ENCODE results near the gene ROCK2. TPM values are rescaled to one million over a fixed set of nuclear protein-coding genes. Genes with fewer than 3 reads are reported as not detected.

Gene ROCK2
- total and polyA plus RNA-seq, 2 donors (not counting 1 experiment from before 2014, with no cell fraction given) = 2.3 to 30.2 TPM

GRCh38 chr2:11160731-11161455 lies 183.5 kb downstream of the ROCK2 start:
- Mint-ChIP-seq H3K4me1 (peaks cover 21% of the 10 kb centered on the region), H3K9me3 (ENCODE audit: insufficient read depth) (no peaks in the 10 kb centered on the region), H3K27me3 (no peaks in the 10 kb centered on the region), H3K27ac (peak overlapping the region; percentile 83), H3K4me3 (no peak overlapping the region)
- Histone ChIP-seq H3K9me3 (ENCODE audit: control extremely low read depth in 1 of 3, control insufficient read depth in 2 of 3, insufficient read depth in 1 of 3, low read length in 2 of 3) (peaks cover 0 to 8% (median 0%) of the 10 kb centered on the region in 3 donors), H3K4me3 (ENCODE audit: control extremely low read depth in 1 of 5, extremely low read depth in 1 of 5, insufficient read depth in 1 of 5, low read depth in 2 of 5, low read length in 4 of 5) (no peak overlapping the region), H3K79me2 (ENCODE audit: control insufficient read depth, insufficient read depth, low read length) (peaks cover 13% of the 10 kb centered on the region), H3K9ac (ENCODE audit: low read length) (no peak overlapping the region), H3K27ac (ENCODE audit: low read length in 2 of 2) (peak overlapping the region; percentile 53), H3K27me3 (replicated peaks in 1 of 4; ENCODE audit: control extremely low read depth in 1 of 4, control insufficient read depth in 3 of 4, insufficient read depth in 4 of 4, low read length in 3 of 4) (no peaks in the 10 kb centered on the region), H3K36me3 (replicated peaks in 1 of 2; ENCODE audit: control extremely low read depth in 1 of 2, control insufficient read depth in 1 of 2, extremely low read depth in 1 of 2, insufficient read depth in 2 of 2, low read length in 1 of 2) (no peaks in the 10 kb centered on the region), H2AFZ (ENCODE audit: insufficient read depth, low read depth, low read length, poor library complexity, severe bottlenecking) (no peak overlapping the region), H3K4me2 (replicated peaks; ENCODE audit: low read depth, low read length, poor library complexity, severe bottlenecking) (peak overlapping the region; percentile 26), H3K4me1 (ENCODE audit: control insufficient read depth in 2 of 2, insufficient read depth in 2 of 2, low read length in 2 of 2) (peaks cover 13 to 22% of the 10 kb centered on the region in 2 donors), H4K20me1 (ENCODE audit: control insufficient read depth, insufficient read depth, low read length, poor library complexity, severe bottlenecking) (peaks cover 11% of the 10 kb centered on the region)
- TF ChIP-seq EZH2 (IDR thresholded peaks at IDR 0.05; ENCODE audit: borderline replicate concordance, insufficient read depth, low read depth, low read length, poor library complexity, severe bottlenecking) = no peak
- no peak for TF ChIP-seq CTCF (IDR thresholded peaks at IDR 0.05)
- intact Hi-C loops (cut with micrococcal nuclease) = loop anchor here (5.0 kb wide), 1 partner anchor 41 kb away; no protein-coding TSS in a partner anchor
- ChIA-PET CTCF (interaction anchor here (0.7 to 1.4 kb wide), 3 partner anchors 14 to 299 kb away, joined by 3 to 8 read pairs (median 4); a partner anchor contains a TSS), POLR2A (interaction anchor here (0.7 to 1.2 kb wide), 2 partner anchors 28 to 184 kb away, joined by 3 to 6 read pairs; partner anchors contain the start of gene ROCK2)
- ATAC-seq (ENCODE audit: low read depth) (peak; percentile 61), DNase-seq (peak; percentile 25)
- WGBS (ENCODE audit: insufficient coverage) = 91% methylated on average over 10 of the region's 15 CpGs

DNA sequence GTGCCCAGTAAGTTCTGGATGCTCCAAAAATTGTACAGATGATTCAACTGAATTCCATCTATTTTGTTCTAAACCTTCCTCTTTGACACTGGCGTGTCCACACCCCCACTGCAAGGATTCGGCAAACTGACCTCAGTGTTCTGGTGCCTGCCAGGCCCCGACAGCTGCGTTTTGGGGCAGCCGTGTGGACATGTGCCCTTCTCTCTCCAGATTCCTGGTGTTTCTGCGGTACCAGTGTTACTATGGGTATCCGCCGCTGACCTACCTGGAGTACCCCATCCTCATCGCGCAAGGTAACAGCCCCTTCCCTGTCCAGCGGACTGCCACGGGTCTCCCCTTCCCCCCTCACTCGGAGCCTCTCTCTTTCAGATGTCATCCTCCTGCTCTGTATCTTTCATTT lies 184.2 kb downstream of the ROCK2 start:
- Histone ChIP-seq H3K27ac (ENCODE audit: low read length in 2 of 2) (no peak overlapping the region), H4K20me1 (ENCODE audit: control insufficient read depth, insufficient read depth, low read length, poor library complexity, severe bottlenecking) (peaks cover 13% of the 10 kb centered on the region), H3K9ac (ENCODE audit: low read length) (no peak overlapping the region), H3K9me3 (ENCODE audit: control extremely low read depth in 1 of 3, control insufficient read depth in 2 of 3, insufficient read depth in 1 of 3, low read length in 2 of 3) (peaks cover 0 to 8% (median 0%) of the 10 kb centered on the region in 3 donors), H3K4me1 (ENCODE audit: control insufficient read depth in 2 of 2, insufficient read depth in 2 of 2, low read length in 2 of 2) (peaks cover 16 to 25% of the 10 kb centered on the region in 2 donors), H3K79me2 (ENCODE audit: control insufficient read depth, insufficient read depth, low read length) (peaks cover 17% of the 10 kb centered on the region), H3K27me3 (replicated peaks in 1 of 4; ENCODE audit: control extremely low read depth in 1 of 4, control insufficient read depth in 3 of 4, insufficient read depth in 4 of 4, low read length in 3 of 4) (no peaks in the 10 kb centered on the region), H3K36me3 (replicated peaks in 1 of 2; ENCODE audit: control extremely low read depth in 1 of 2, control insufficient read depth in 1 of 2, extremely low read depth in 1 of 2, insufficient read depth in 2 of 2, low read length in 1 of 2) (no peaks in the 10 kb centered on the region), H3K4me3 (ENCODE audit: control extremely low read depth in 1 of 5, extremely low read depth in 1 of 5, insufficient read depth in 1 of 5, low read depth in 2 of 5, low read length in 4 of 5) (no peak overlapping the region), H3K4me2 (replicated peaks; ENCODE audit: low read depth, low read length, poor library complexity, severe bottlenecking) (no peak overlapping the region), H2AFZ (ENCODE audit: insufficient read depth, low read depth, low read length, poor library complexity, severe bottlenecking) (no peak overlapping the region)
- CTCF ChIA-PET = interaction anchor here (0.5 to 1.1 kb wide), 2 partner anchors 16 to 28 kb away, joined by 3 read pairs; a partner anchor contains a TSS
- no peak for TF ChIP-seq CTCF (IDR thresholded peaks at IDR 0.05)
- TF ChIP-seq EZH2 (IDR thresholded peaks at IDR 0.05; ENCODE audit: borderline replicate concordance, insufficient read depth, low read depth, low read length, poor library complexity, severe bottlenecking) = no peak
- DNase-seq (no peak), ATAC-seq (ENCODE audit: low read depth) (no peak)
- Mint-ChIP-seq H3K9me3 (ENCODE audit: insufficient read depth) (no peaks in the 10 kb centered on the region), H3K27ac (peak overlapping the region; percentile 16), H3K27me3 (no peaks in the 10 kb centered on the region), H3K4me3 (no peak overlapping the region), H3K4me1 (peaks cover 23% of the 10 kb centered on the region)
- intact Hi-C loops (cut with micrococcal nuclease) = loop anchor here (5.0 kb wide), 1 partner anchor 42 kb away; no protein-coding TSS in a partner anchor
- POLR2A ChIA-PET = no interaction called here
- 90% methylated on average over 13 of the region's 13 CpGs for WGBS (ENCODE audit: insufficient coverage)
